Measurements from ENCODE around the gene WDR72.
A peak's percentile ranks its signal among the peaks of the same experiment; 100 is the strongest.

The WDR72 gene

GRCh38 chr15:53739651-53740050, 19.8 kb downstream of the WDR72 start:
- DNase-seq (ENCODE audit: low read depth) = no peak
- TF ChIP-seq CTCF (conservative IDR thresholded peaks at IDR 0.05; ENCODE audit: low read length) = no peak
- no peak overlapping the region for H3K4me3 ChIP-seq (ENCODE audit: low read length)

- no peak for DNase-seq (ENCODE audit: low read depth)
- H3K4me3 ChIP-seq (ENCODE audit: low read length) = no peak overlapping the region
- TF ChIP-seq CTCF (conservative IDR thresholded peaks at IDR 0.05; ENCODE audit: low read length) = no peak
These were observed 20.3 kb downstream of the WDR72 start for GRCh38 chr15:53739187-53739586.

- TF ChIP-seq CTCF (conservative IDR thresholded peaks at IDR 0.05; ENCODE audit: low read length) = no peak
- H3K4me3 ChIP-seq (ENCODE audit: low read length) = no peak overlapping the region
- no peak for DNase-seq (ENCODE audit: low read depth)
These were observed 38.0 kb downstream of the WDR72 start for GRCh38 chr15:53721334-53722087.

GRCh38 chr15:53716909-53717876, 42.3 kb downstream of the WDR72 start:
- DNase-seq (ENCODE audit: low read depth) = no peak
- no peak overlapping the region for H3K4me3 ChIP-seq (ENCODE audit: low read length)
- TF ChIP-seq CTCF (conservative IDR thresholded peaks at IDR 0.05; ENCODE audit: low read length) = peak; percentile 11; the same call in 1 of the 2 replicates

- TF ChIP-seq CTCF (conservative IDR thresholded peaks at IDR 0.05; ENCODE audit: low read length) = no peak
- DNase-seq (ENCODE audit: low read depth) = no peak
- H3K4me3 ChIP-seq (ENCODE audit: low read length) = no peak overlapping the region
These were observed 46.2 kb downstream of the WDR72 start for GRCh38 chr15:53713218-53713617.

- no peak for DNase-seq (ENCODE audit: low read depth)
- no peak for TF ChIP-seq CTCF (conservative IDR thresholded peaks at IDR 0.05; ENCODE audit: low read length)
- H3K4me3 ChIP-seq (ENCODE audit: low read length) = no peak overlapping the region
These were observed 48.6 kb downstream of the WDR72 start for GRCh38 chr15:53710906-53711305.

Data from AG10803 (cell line).